Raji (cell line): ENCODE measurements around the gene SSBP4.

Experiments
- POLR2A ChIP-seq: IDR thresholded peaks from 2 replicates; pipeline ENCODE4 v1.6.1; 2011; ENCODE audit warnings: low read depth, low read length, control low read depth; ENCODE audit not compliant: insufficient read depth

Gene SSBP4

GRCh38 chr19:18415178-18415867, 3.9 kb upstream of the SSBP4 start:
- no peak for TF ChIP-seq POLR2A

GRCh38 chr19:18416778-18417249, 2.4 kb upstream of the SSBP4 start:
- TF ChIP-seq POLR2A: no peak

GRCh38 chr19:18417250-18418028, 1.8 kb upstream of the SSBP4 start:
- TF ChIP-seq POLR2A: no peak

GRCh38 chr19:18418029-18418482, 1.1 kb upstream of the SSBP4 start:
- no peak for TF ChIP-seq POLR2A

GRCh38 chr19:18418483-18419194, 559 bp upstream of the SSBP4 start:
- no peak for TF ChIP-seq POLR2A

- TF ChIP-seq POLR2A: no peak
Measured at GRCh38 chr19:18419699-18420460, 682 bp downstream of the SSBP4 start.

GRCh38 chr19:18420930-18421329, 1.7 kb downstream of the SSBP4 start:
- TF ChIP-seq POLR2A: no peak

- TF ChIP-seq POLR2A: no peak
Measured at GRCh38 chr19:18421371-18421959, 2.3 kb downstream of the SSBP4 start.

GRCh38 chr19:18422530-18423191, 3.5 kb downstream of the SSBP4 start:
- no peak for TF ChIP-seq POLR2A

GRCh38 chr19:18423258-18424020, 4.2 kb downstream of the SSBP4 start:
- TF ChIP-seq POLR2A: no peak

GRCh38 chr19:18424122-18424889, 5.1 kb downstream of the SSBP4 start:
- TF ChIP-seq POLR2A: no peak

- no peak for TF ChIP-seq POLR2A
Measured at GRCh38 chr19:18424890-18425514, 5.8 kb downstream of the SSBP4 start.
